Thyroid gland (tissue), 4 donors: ENCODE measurements around the gene WDR47.

Source experiments
- POLR2A ChIP-seq, 2 donors: fragments of 450-650 bp; IDR thresholded peaks; one replicate each; pipeline ENCODE4 v1.6.1; 2017; ENCODE audit warnings: antibody characterized with exemption in 2 of 2, mild to moderate bottlenecking in 2 of 2, moderate library complexity in 1 of 2
- TF ChIP-seq, protein P1 (sequence below), 6 experiments: fragments of 200-600 bp in 3 of 6; fragments of 450-650 bp in 3 of 6; sonication (generic) in 3 of 6; IDR thresholded peaks; one replicate each; pipeline ENCODE4 v1.5.1; 2016 to 2019; ENCODE audit warnings: antibody characterized with exemption in 6 of 6, mild to moderate bottlenecking in 2 of 6, inconsistent platforms in 1 of 6, moderate library complexity in 1 of 6

DNA sequence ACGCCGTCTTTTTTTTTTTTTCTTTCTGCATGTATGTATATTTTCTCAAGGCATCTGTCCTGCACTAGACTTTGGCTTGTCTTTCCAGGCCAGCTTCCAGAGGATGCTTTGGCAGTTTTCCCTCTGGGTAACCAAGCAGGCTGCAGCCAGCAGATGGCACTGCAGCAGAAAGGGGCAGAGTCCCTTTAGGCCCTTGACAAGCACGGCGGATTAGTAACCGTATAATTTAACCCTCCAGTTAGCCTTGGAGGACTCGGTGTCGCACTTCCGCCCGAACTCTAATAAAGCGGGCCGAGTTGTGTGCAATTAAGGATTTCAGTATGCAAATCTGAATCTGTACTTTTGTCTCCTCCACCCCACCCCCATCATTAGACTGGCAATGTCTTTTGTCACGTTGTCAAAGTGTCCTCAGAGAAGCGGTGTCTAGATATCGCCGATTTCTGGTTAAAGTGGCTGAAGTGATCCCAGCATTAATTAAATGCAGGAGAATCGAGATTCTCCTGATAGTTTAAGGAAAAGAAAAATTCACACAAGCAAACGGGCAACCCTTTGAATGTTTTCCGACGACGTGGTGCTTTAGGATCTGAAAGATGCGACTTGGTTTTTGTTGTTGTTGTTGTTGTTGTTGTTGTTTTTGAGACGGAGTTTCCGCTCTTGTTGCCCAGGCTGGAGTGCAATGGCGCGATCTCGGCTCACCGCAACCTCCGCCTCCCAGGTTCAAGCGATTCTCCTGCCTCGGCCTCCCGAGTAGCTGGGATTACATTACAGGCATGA lies 47.5 kb upstream of the WDR47 start:
- TF ChIP-seq, protein P1, sequence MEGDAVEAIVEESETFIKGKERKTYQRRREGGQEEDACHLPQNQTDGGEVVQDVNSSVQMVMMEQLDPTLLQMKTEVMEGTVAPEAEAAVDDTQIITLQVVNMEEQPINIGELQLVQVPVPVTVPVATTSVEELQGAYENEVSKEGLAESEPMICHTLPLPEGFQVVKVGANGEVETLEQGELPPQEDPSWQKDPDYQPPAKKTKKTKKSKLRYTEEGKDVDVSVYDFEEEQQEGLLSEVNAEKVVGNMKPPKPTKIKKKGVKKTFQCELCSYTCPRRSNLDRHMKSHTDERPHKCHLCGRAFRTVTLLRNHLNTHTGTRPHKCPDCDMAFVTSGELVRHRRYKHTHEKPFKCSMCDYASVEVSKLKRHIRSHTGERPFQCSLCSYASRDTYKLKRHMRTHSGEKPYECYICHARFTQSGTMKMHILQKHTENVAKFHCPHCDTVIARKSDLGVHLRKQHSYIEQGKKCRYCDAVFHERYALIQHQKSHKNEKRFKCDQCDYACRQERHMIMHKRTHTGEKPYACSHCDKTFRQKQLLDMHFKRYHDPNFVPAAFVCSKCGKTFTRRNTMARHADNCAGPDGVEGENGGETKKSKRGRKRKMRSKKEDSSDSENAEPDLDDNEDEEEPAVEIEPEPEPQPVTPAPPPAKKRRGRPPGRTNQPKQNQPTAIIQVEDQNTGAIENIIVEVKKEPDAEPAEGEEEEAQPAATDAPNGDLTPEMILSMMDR (IDR thresholded peaks at IDR 0.05): peak in 4 of 6 experiments; percentile 32 to 66 (median 50)
- TF ChIP-seq POLR2A (IDR thresholded peaks at IDR 0.05): no peak
